NT2/D1 (cell line): ENCODE data around the gene OTULIN.

Experiments used
- DNase-seq: peaks from one replicate; pipeline ENCODE4 v3.0.0-alpha.2; 2011; ENCODE audit warnings: low read depth, low spot score
- H3K27me3 ChIP-seq: 2 replicates; pipeline ENCODE4 v1.6.0; 2011; ENCODE audit warnings: mild to moderate bottlenecking; ENCODE audit not compliant: insufficient read length, insufficient read depth
- H3K36me3 ChIP-seq: 2 replicates; pipeline ENCODE4 v1.6.1; 2011; ENCODE audit warnings: mild to moderate bottlenecking, low read length, mixed read lengths; ENCODE audit not compliant: insufficient read depth, insufficient read length
- H3K4me1 ChIP-seq: 2 replicates; pipeline ENCODE4 v1.5.1; 2011; ENCODE audit not compliant: insufficient read depth, insufficient read length
- H3K4me3 ChIP-seq: 2 replicates; pipeline ENCODE4 v1.5.1; 2011; ENCODE audit warnings: low read depth; ENCODE audit not compliant: insufficient read length
- H3K9ac ChIP-seq: 2 replicates; pipeline ENCODE4 v1.6.0; 2011; ENCODE audit warnings: low read depth; ENCODE audit not compliant: insufficient read length
- H3K9me3 ChIP-seq: 2 replicates; pipeline ENCODE4 v1.5.1; 2011; ENCODE audit warnings: mild to moderate bottlenecking, low read length; ENCODE audit not compliant: insufficient read depth
- SUZ12 ChIP-seq: IDR thresholded peaks from 2 replicates; pipeline ENCODE4 v1.6.1; 2011; ENCODE audit not compliant: insufficient read length, insufficient read depth; ENCODE audit errors: extremely low read depth
- YY1 ChIP-seq: IDR thresholded peaks from 2 replicates; pipeline ENCODE4 v1.6.1; 2011; ENCODE audit not compliant: insufficient read length, insufficient read depth
- ZNF274 ChIP-seq: IDR thresholded peaks from 2 replicates; pipeline ENCODE4 v1.6.1; 2011; ENCODE audit warnings: mild to moderate bottlenecking, low read depth, low read length

The OTULIN gene

GRCh38 chr5:14713476-14714390 is 49.2 kb downstream of the OTULIN start:
- no peaks in the 10 kb centered on the region for H3K27me3 ChIP-seq
- 0 out of 2 replicates have a peak, but pooled peaks cover 4% of the 10 kb centered on the region for H3K9me3 ChIP-seq
- no peak overlapping the region for H3K4me3 ChIP-seq
- DNase-seq = no peak
- no peak for TF ChIP-seq ZNF274
- no peak for TF ChIP-seq SUZ12
- TF ChIP-seq YY1 = no peak
- H3K36me3 ChIP-seq = peaks cover 42% of the 10 kb centered on the region
- no peaks in the 10 kb centered on the region for H3K4me1 ChIP-seq
- H3K9ac ChIP-seq = no peak overlapping the region

- Histone ChIP-seq H3K27me3 (no peaks in the 10 kb centered on the region), H3K4me3 (no peak overlapping the region), H3K36me3 (peaks cover 37% of the 10 kb centered on the region), H3K9me3 (0 out of 2 replicates have a peak, but pooled peaks cover 4% of the 10 kb centered on the region), H3K4me1 (no peaks in the 10 kb centered on the region), H3K9ac (no peak overlapping the region)
- TF ChIP-seq ZNF274 (no peak), YY1 (no peak), SUZ12 (no peak)
- no peak for DNase-seq
Measured at GRCh38 chr5:14714706-14715105, 50.2 kb downstream of the OTULIN start.

GRCh38 chr5:14715481-14715880 is 51.0 kb downstream of the OTULIN start:
- Histone ChIP-seq H3K9me3 (0 out of 2 replicates have a peak, but pooled peaks cover 4% of the 10 kb centered on the region), H3K4me3 (no peak overlapping the region), H3K27me3 (no peaks in the 10 kb centered on the region), H3K36me3 (peaks cover 33% of the 10 kb centered on the region), H3K9ac (no peak overlapping the region), H3K4me1 (no peaks in the 10 kb centered on the region)
- TF ChIP-seq ZNF274 = no peak
- no peak for TF ChIP-seq SUZ12
- no peak for TF ChIP-seq YY1
- no peak for DNase-seq

GRCh38 chr5:14716755-14717752 is 52.5 kb downstream of the OTULIN start:
- Histone ChIP-seq H3K36me3 (peaks cover 18% of the 10 kb centered on the region), H3K27me3 (no peaks in the 10 kb centered on the region), H3K4me1 (no peaks in the 10 kb centered on the region), H3K4me3 (no peak overlapping the region), H3K9me3 (0 out of 2 replicates have a peak, but pooled peaks cover 4% of the 10 kb centered on the region), H3K9ac (no peak overlapping the region)
- no peak for DNase-seq
- TF ChIP-seq YY1 = no peak
- no peak for TF ChIP-seq ZNF274
- no peak for TF ChIP-seq SUZ12

GRCh38 chr5:14718778-14719177 is 54.3 kb downstream of the OTULIN start:
- no peak for DNase-seq
- Histone ChIP-seq H3K4me3 (no peak overlapping the region), H3K9ac (no peak overlapping the region), H3K36me3 (peaks cover under 1% of the 10 kb centered on the region), H3K27me3 (no peaks in the 10 kb centered on the region), H3K9me3 (no peaks in the 10 kb centered on the region), H3K4me1 (no peaks in the 10 kb centered on the region)
- no peak for TF ChIP-seq YY1
- TF ChIP-seq SUZ12 = no peak
- no peak for TF ChIP-seq ZNF274

- Histone ChIP-seq H3K9ac (no peak overlapping the region), H3K27me3 (no peaks in the 10 kb centered on the region), H3K4me1 (no peaks in the 10 kb centered on the region), H3K36me3 (no peaks in the 10 kb centered on the region), H3K9me3 (no peaks in the 10 kb centered on the region), H3K4me3 (no peak overlapping the region)
- DNase-seq = no peak
- no peak for TF ChIP-seq YY1
- TF ChIP-seq ZNF274 = no peak
- TF ChIP-seq SUZ12 = no peak
Measured at GRCh38 chr5:14720236-14720923, 55.9 kb downstream of the OTULIN start.
